Anterior cingulate cortex (tissue), 58 donors: ENCODE data around the gene PITX1.

Experiments
- DNase-seq, 58 donors: peaks; one replicate each; lab custom pipeline; 2025; lab: John Stamatoyannopoulos, UW

The PITX1 gene

GRCh38 chr5:135045488-135045887 is 11.5 kb upstream of the PITX1 start:
- DNase-seq = no peak

GRCh38 chr5:135042595-135042994 is 8.6 kb upstream of the PITX1 start:
- DNase-seq = no peak

DNA sequence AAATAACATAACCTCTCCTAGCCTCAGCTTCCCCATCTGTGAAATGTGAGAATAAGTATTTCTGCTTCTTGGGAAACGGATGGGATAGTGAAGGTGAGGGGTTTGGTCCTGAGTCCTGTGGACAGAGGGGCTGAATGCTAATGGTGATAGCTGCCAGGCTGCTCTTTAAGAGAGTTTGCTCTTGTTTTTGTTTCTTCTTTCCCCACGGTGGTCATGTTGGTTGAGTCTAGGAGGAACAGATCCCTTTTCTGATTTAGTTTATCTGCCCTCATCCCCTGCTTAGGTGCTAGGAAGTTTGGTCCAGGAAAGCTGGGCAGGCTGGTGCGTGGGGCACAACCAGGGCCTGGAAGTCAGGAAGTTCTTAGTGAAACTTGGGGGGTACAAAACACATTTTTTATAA is 7.7 kb upstream of the PITX1 start:
- no peak for DNase-seq

GRCh38 chr5:135041145-135041587 is 7.1 kb upstream of the PITX1 start:
- DNase-seq = no peak

DNA sequence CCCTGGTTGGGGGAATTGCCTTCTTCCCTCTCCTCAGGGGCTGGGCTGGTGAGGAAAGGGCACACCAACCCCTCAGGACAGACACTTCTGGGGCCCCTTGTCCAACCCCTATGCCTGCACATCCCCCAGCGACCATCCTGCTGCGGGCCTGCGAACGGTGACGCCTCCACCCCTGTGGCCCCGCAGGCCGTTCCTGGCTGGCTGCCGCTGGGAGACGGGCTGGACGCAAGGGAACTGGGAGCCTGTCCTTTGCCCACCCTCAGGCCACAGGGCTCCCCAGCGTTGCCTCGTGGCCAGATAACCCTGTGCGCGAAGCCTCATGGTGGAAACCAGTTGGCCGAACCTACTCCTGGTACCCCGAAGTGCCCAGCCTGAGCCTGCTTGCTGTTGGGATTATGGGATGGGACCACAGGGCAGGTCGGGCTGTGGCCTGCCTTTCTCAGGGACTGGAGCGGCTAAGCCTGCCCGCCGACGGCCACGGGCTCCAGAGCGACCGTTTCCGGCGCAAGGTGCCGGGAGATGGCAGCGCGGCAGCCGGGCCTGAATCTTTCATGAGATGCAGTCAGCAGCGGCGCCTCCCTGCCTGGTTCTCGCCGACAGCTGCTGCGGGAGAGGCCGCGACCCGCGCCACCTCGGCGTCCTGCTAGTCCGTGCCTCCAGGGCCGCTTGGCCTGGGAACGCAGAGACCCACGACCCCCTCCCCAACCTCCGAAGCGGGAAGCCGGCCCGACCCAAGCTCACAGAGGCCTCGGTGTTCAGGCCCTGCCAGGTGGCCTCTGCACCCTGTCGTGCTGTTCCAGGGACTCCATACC is 6.5 kb upstream of the PITX1 start:
- DNase-seq = no peak

GRCh38 chr5:135040034-135040332 is 6.0 kb upstream of the PITX1 start:
- DNase-seq = no peak

- no peak for DNase-seq
Measured at GRCh38 chr5:135039271-135040033, 5.4 kb upstream of the PITX1 start.

- no peak for DNase-seq
Measured at GRCh38 chr5:135038813-135039270, 4.8 kb upstream of the PITX1 start.

- DNase-seq = no peak
Measured at GRCh38 chr5:135038205-135038812, 4.3 kb upstream of the PITX1 start.

GRCh38 chr5:135037519-135038204 is 3.6 kb upstream of the PITX1 start:
- no peak for DNase-seq

DNA sequence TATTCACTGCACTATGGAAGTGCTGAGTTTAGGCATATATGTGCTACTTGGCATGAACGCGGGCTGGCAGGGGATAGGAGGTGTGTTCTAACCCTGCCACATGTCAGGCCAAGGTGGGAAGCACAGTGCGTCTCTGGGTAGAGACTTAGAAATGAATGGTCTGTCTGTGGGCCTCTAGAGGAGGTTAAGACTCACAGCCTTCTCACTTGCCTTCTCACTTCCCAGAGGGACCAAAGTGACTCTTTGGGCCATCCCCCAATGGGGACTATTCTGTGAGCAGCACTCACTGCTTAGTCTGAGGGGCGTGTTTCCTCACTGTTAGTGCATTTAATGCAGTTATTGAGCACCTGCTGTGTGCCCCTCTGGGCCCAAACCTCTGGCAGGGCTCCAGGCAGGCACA is 2.4 kb upstream of the PITX1 start:
- no peak for DNase-seq

DNA sequence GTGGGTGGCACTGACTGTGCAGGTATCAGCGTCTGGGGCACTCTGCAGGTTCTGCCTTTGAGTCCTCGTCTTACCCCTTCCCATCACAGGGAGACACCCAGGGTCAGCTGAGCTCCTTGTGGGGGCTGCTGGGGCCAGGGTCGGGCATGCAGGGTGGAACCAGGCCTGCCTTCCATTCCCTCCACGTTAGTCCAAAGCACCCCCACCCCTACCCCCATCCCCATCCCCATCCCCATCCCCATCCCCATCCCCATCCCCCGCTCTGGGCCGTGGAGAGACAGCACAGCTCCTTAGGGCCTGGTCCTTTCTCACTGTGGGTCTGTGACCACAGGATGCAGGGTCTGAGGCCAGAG is 1.6 kb upstream of the PITX1 start:
- no peak for DNase-seq

GRCh38 chr5:135034963-135035677 is 1.1 kb upstream of the PITX1 start:
- DNase-seq = no peak

DNA sequence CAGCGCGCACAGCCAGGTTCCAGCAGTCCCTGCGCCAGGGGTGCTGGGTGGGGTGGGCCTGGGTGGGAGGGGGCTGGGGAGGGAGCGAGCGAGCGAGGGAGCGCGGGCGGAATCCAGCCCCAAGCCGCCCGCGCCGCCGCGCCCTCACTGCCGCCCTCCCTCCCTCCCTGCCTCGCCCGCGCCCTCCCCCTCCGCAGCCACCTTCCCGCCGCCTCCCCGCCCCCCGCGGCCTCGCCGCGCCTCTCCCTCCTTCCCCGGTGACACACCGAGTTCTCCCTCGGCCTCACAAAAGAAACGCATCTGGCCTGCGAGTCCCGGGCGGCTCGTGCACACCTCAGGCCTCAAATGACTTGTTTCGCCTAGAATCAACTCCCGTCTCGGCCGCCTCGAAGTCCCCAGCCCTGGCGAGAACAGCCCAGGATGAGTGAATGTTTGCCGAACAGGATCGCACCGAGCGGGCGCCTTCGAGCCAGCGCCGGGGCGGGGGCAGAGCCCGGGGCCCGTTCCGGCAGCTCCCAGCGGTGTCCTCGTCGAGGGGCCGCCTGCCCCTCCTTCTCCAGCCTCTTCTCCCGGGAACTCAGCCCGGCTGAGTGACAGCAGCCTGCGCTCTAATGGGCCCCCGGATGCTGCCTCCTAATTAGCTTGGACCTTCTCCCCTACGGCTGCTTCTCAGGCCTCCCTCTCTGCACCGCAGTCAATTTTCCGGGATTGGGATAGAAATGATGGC is 371 bp upstream of the PITX1 start:
- no peak for DNase-seq

- no peak for DNase-seq
Measured at GRCh38 chr5:135032999-135033861, 798 bp downstream of the PITX1 start.

DNA sequence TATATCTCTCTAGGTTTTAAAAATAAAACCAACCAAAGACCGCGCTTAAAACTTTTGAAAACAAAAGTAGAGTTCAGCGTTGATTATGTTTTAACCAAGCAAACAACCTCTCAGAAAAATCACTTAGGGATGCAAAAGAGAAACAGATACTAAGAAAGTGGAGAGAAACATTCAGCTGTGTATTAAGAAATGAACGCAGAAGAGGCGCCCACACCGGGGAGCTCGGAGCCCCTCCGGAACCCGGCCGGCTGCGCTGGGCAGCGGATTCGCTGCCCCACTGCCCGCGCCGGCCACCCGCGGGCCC is 1.4 kb downstream of the PITX1 start:
- DNase-seq = no peak

- no peak for DNase-seq
Measured at GRCh38 chr5:135031813-135032694, 2.0 kb downstream of the PITX1 start.
